ENCODE data around the gene PGLYRP3. TPM values are rescaled to one million over a fixed set of nuclear protein-coding genes. Genes with fewer than 3 reads are reported as not detected.
A peak's percentile ranks its signal among the peaks of the same experiment; 100 is the strongest.

PGLYRP3 gene
- total RNA-seq, 1 donor from 2014 or later = not detected

GRCh38 chr1:153293851-153294250, 18.9 kb downstream of the PGLYRP3 start:
- TF ChIP-seq CTCF (IDR thresholded peaks at IDR 0.05) = no peak
- H3K4me3 Mint-ChIP-seq = peak overlapping the region; percentile 59
- no peak overlapping the region for H3K27ac Mint-ChIP-seq
- no peak for ATAC-seq (ENCODE audit: low read depth)
- ChIA-PET POLR2A (no interaction called here), CTCF (no interaction called here)
- no peaks in the 10 kb centered on the region for H3K9me3 Mint-ChIP-seq
- peaks cover 61% of the 10 kb centered on the region for H3K4me1 Mint-ChIP-seq
- no peaks in the 10 kb centered on the region for H3K27me3 Mint-ChIP-seq
- DNase-seq = no peak
- intact Hi-C loops (cut with micrococcal nuclease) = no loop called here
- H3K36me3 Mint-ChIP-seq (ENCODE audit: low read depth) = no peaks in the 10 kb centered on the region

GRCh38 chr1:153293480-153293775, 19.3 kb downstream of the PGLYRP3 start:
- no peaks in the 10 kb centered on the region for H3K9me3 Mint-ChIP-seq
- H3K27me3 Mint-ChIP-seq = peaks cover 3% of the 10 kb centered on the region
- TF ChIP-seq CTCF (IDR thresholded peaks at IDR 0.05) = no peak
- DNase-seq = no peak
- ChIA-PET POLR2A (no interaction called here), CTCF (no interaction called here)
- no peak overlapping the region for H3K4me3 Mint-ChIP-seq
- no peak overlapping the region for H3K27ac Mint-ChIP-seq
- no peaks in the 10 kb centered on the region for H3K36me3 Mint-ChIP-seq (ENCODE audit: low read depth)
- peaks cover 61% of the 10 kb centered on the region for H3K4me1 Mint-ChIP-seq
- ATAC-seq (ENCODE audit: low read depth) = no peak
- intact Hi-C loops (cut with micrococcal nuclease) = no loop called here

GRCh38 chr1:153292740-153293479, 19.8 kb downstream of the PGLYRP3 start:
- TF ChIP-seq CTCF (IDR thresholded peaks at IDR 0.05) = no peak
- Mint-ChIP-seq H3K27ac (no peak overlapping the region), H3K9me3 (no peaks in the 10 kb centered on the region), H3K27me3 (peaks cover 3% of the 10 kb centered on the region), H3K4me3 (no peak overlapping the region), H3K36me3 (ENCODE audit: low read depth) (no peaks in the 10 kb centered on the region), H3K4me1 (peaks cover 61% of the 10 kb centered on the region)
- no peak for ATAC-seq (ENCODE audit: low read depth)
- CTCF ChIA-PET = no interaction called here
- no peak for DNase-seq
- POLR2A ChIA-PET = no interaction called here
- intact Hi-C loops (cut with micrococcal nuclease) = no loop called here

GRCh38 chr1:153292185-153292584, 20.6 kb downstream of the PGLYRP3 start:
- TF ChIP-seq CTCF (IDR thresholded peaks at IDR 0.05) = no peak
- intact Hi-C loops (cut with micrococcal nuclease) = no loop called here
- H3K36me3 Mint-ChIP-seq (ENCODE audit: low read depth) = no peaks in the 10 kb centered on the region
- peaks cover 3% of the 10 kb centered on the region for H3K27me3 Mint-ChIP-seq
- H3K9me3 Mint-ChIP-seq = no peaks in the 10 kb centered on the region
- ATAC-seq (ENCODE audit: low read depth) = no peak
- DNase-seq = no peak
- H3K4me1 Mint-ChIP-seq = peaks cover 55% of the 10 kb centered on the region
- no peak overlapping the region for H3K27ac Mint-ChIP-seq
- POLR2A ChIA-PET = no interaction called here
- CTCF ChIA-PET = no interaction called here
- H3K4me3 Mint-ChIP-seq = no peak overlapping the region

GRCh38 chr1:153291514-153291913, 21.2 kb downstream of the PGLYRP3 start:
- DNase-seq (no peak), ATAC-seq (ENCODE audit: low read depth) (no peak)
- no peaks in the 10 kb centered on the region for H3K36me3 Mint-ChIP-seq (ENCODE audit: low read depth)
- intact Hi-C loops (cut with micrococcal nuclease) = no loop called here
- H3K27me3 Mint-ChIP-seq = peaks cover 3% of the 10 kb centered on the region
- no peak overlapping the region for H3K27ac Mint-ChIP-seq
- TF ChIP-seq CTCF (IDR thresholded peaks at IDR 0.05) = no peak
- ChIA-PET POLR2A (no interaction called here), CTCF (interaction anchor here (1.3 kb wide), 1 partner anchor 422 kb away, joined by 3 read pairs; no protein-coding TSS in a partner anchor)
- H3K4me3 Mint-ChIP-seq = no peak overlapping the region
- H3K9me3 Mint-ChIP-seq = no peaks in the 10 kb centered on the region
- H3K4me1 Mint-ChIP-seq = peaks cover 49% of the 10 kb centered on the region
